Left lung (tissue), 10 donors: ENCODE results near the gene NAALADL2. TPM values are rescaled to one million over a fixed set of nuclear protein-coding genes. Genes with fewer than 3 reads are reported as not detected.
"Not testable (repeated sequence)": the region's sequence is repeated elsewhere in the genome, so short reads cannot be mapped to it uniquely, and the experiment has no call there.

ENCODE experiments used
- ATAC-seq: fragments of 200-7000 bp; cut with Tn5 transposase; one replicate; pipeline ENCODE4 v1.9.1; 2020; ENCODE audit warnings: moderate library complexity
- DNase-seq, 4 donors: peaks; one replicate each; pipeline ENCODE4 v3.0.0-alpha.2; 2013 to 2020
- H3K27ac ChIP-seq, 2 donors: fragments of 200-600 bp; sonication (generic) in 1 of 2; one replicate each; pipeline versions ENCODE4 v1.5.0 to v1.8.0; 2020 to 2021
- H3K27me3 ChIP-seq, 2 donors: fragments of 200-600 bp; sonication (generic) in 1 of 2; one replicate each; pipeline versions ENCODE4 v1.5.0 to v1.8.0; 2020 to 2021
- H3K36me3 ChIP-seq, 2 donors: fragments of 200-600 bp; sonication (generic) in 1 of 2; one replicate each; pipeline versions ENCODE4 v1.5.0 to v1.8.0; 2020 to 2021
- H3K4me1 ChIP-seq, 2 donors: fragments of 200-600 bp; one replicate each; pipeline ENCODE4 v1.8.0; 2021
- H3K4me3 ChIP-seq, 2 donors: fragments of 200-600 bp; sonication (generic) in 1 of 2; one replicate each; pipeline versions ENCODE4 v1.5.0 to v1.8.0; 2020 to 2021; ENCODE audit warnings: mild to moderate bottlenecking in 1 of 2
- H3K9me3 ChIP-seq, 2 donors: fragments of 200-600 bp; sonication (generic) in 1 of 2; one replicate each; pipeline versions ENCODE4 v1.5.0 to v1.8.0; 2020 to 2021
- intact Hi-C, 2 donors: fragments of 100-400 bp; cut with DNase I; formaldehyde crosslinking; loops; one replicate each; pipeline versions ENCODE4 v1.11.2 to v1.14.2; 2022
- polyA plus RNA-seq, 6 donors: library from polyadenylated mRNA; unstranded; fragments of 120-200 nt; gene quantifications; one replicate each; pipeline ENCODE4 v1.2.1, GENCODE V29; 2013; ENCODE audit not compliant: insufficient read length in 6 of 6
- total RNA-seq, 2 donors: library from RNA; stranded (reverse); fragmentation: NEBNext Ultra II Directional; extraction: Animal tissue kit (Norgen Biotek cat#: 25700); gene quantifications; one replicate each; pipeline ENCODE4 v1.2.1, GENCODE V29; 2021
- TF ChIP-seq, protein P1 (sequence below), 2 donors: fragments of 200-600 bp; sonication (generic) in 1 of 2; IDR thresholded peaks; one replicate each; pipeline versions ENCODE4 v1.5.0 to v1.8.0; 2021; ENCODE audit warnings: antibody characterized with exemption in 2 of 2
- donor health status: DM: no; HTN: yes; CAD: no.
- donor health status: DM: no; HTN: no; CAD: no.

Gene NAALADL2
- total and polyA plus RNA-seq, 8 donors = 9.8 to 23.3 (median 17.8) TPM

DNA sequence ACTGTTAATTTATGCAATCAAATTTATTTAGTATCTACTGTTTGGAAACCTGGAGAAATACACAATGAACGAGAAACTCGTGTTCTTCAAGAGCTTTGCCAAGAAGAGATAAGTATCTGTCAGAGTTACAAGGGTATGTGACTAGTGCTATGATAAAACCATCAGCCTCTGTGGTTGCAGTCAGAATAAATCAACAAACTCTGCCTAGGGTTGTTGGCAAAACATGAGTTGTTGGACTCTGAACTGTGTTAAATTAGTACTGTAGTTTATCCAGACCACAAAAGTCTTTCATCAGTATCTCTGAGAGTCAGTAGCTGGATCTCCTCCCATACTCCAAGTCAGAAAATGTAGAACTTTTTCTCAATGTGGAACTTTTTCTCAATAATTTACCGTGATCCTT lies 918.4 kb downstream of the NAALADL2 start:
- ATAC-seq (peak; percentile 35), DNase-seq (no peak)
- no peaks in the 10 kb centered on the region for H3K4me1 ChIP-seq
- no peak overlapping the region for H3K4me3 ChIP-seq
- H3K27me3 ChIP-seq = no peaks in the 10 kb centered on the region
- H3K27ac ChIP-seq = no peak overlapping the region
- intact Hi-C loops = no loop called here
- no peaks in the 10 kb centered on the region for H3K9me3 ChIP-seq
- TF ChIP-seq, protein P1, sequence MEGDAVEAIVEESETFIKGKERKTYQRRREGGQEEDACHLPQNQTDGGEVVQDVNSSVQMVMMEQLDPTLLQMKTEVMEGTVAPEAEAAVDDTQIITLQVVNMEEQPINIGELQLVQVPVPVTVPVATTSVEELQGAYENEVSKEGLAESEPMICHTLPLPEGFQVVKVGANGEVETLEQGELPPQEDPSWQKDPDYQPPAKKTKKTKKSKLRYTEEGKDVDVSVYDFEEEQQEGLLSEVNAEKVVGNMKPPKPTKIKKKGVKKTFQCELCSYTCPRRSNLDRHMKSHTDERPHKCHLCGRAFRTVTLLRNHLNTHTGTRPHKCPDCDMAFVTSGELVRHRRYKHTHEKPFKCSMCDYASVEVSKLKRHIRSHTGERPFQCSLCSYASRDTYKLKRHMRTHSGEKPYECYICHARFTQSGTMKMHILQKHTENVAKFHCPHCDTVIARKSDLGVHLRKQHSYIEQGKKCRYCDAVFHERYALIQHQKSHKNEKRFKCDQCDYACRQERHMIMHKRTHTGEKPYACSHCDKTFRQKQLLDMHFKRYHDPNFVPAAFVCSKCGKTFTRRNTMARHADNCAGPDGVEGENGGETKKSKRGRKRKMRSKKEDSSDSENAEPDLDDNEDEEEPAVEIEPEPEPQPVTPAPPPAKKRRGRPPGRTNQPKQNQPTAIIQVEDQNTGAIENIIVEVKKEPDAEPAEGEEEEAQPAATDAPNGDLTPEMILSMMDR (IDR thresholded peaks at IDR 0.05) = no peak
- H3K36me3 ChIP-seq = no peaks in the 10 kb centered on the region

DNA sequence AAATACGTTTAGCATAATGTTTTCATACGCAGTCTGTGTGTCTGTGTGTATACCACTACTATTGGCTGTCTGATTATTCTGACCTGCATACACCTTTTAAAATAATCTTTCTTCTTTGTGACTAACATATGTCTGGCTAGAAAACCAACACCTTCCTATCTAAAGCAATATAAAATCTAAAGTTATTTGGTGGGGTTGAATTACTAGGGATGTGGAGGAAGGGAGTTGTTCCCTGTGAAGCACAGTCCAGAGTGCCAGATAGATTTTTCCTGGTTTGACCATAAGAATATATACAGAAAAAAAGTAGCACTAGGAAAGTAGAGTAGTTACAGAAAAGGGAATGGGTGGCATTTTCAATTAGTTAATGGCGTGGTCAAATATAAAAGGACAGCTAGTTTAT lies 918.8 kb downstream of the NAALADL2 start:
- no peak for ATAC-seq
- no peak for DNase-seq
- H3K4me3 ChIP-seq = no peak overlapping the region
- intact Hi-C loops = no loop called here
- no peaks in the 10 kb centered on the region for H3K27me3 ChIP-seq
- no peaks in the 10 kb centered on the region for H3K36me3 ChIP-seq
- TF ChIP-seq, protein P1 (IDR thresholded peaks at IDR 0.05) = no peak
- no peak overlapping the region for H3K27ac ChIP-seq
- no peaks in the 10 kb centered on the region for H3K4me1 ChIP-seq
- no peaks in the 10 kb centered on the region for H3K9me3 ChIP-seq

DNA sequence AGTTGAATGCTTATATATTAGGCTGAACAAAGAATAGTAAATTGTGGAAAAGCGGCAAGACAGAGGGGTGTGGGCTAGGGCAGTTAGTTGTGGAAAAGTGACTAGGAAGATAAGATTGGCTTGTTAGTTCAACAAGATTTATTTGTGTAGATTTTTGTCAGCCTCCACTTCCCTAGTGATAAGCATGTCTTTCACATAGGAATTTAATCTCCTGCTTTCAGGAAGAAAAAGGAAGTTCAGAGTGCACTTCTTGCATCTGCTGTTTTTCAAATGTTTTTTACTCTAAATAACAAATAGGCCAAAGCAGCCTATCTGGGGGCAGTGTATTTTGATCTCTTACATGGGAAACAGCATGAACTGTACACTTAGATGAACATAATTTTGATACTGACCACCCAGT lies 919.9 kb downstream of the NAALADL2 start:
- intact Hi-C loops = no loop called here
- H3K27ac ChIP-seq = no peak overlapping the region
- H3K4me3 ChIP-seq = no peak overlapping the region
- no peaks in the 10 kb centered on the region for H3K4me1 ChIP-seq
- TF ChIP-seq, protein P1 (IDR thresholded peaks at IDR 0.05) = no peak
- DNase-seq (no peak), ATAC-seq (no peak)
- no peaks in the 10 kb centered on the region for H3K27me3 ChIP-seq
- no peaks in the 10 kb centered on the region for H3K36me3 ChIP-seq
- no peaks in the 10 kb centered on the region for H3K9me3 ChIP-seq

DNA sequence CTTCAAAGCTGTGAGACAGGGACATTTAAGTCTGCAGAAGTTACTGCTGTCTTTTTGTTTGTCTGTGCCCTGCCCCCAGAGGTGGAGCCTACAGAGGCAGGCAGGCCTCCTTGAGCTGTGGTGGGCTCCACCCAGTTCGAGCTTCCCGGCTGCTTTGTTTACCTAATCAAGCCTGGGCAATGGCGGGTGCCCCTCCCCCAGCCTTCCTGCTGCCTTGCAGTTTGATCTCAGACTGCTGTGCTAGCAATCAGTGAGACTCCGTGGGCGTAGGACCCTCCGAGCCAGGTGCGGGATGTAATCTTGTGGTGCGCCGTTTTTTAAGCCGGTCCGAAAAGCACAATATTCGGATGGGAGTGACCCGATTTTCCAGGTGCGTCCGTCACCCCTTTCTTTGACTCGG lies 928.0 kb downstream of the NAALADL2 start:
- H3K27me3 ChIP-seq, intact Hi-C loops: not testable (repeated sequence)

DNA sequence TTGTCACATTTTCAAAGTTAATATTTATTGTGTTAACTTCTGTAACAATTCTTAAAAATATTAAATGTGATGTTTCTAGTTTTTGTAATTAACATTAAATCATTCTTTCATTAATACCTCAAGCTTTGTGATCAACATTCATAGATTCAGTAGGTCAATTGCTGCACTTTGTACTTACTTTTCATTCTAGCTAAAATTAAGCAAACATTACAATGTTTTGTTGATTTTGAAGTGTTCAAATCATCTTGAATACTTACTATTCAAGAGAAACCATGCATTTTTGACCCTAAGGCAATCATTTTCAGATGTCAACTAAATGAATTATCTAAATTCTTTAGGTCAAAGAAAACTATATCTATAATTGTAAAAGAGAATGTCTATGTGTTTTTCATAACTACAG lies 933.1 kb downstream of the NAALADL2 start:
- H3K36me3 ChIP-seq = no peaks in the 10 kb centered on the region
- H3K9me3 ChIP-seq = peaks cover 0 to 3% of the 10 kb centered on the region in 2 donors
- no peak overlapping the region for H3K27ac ChIP-seq
- H3K4me1 ChIP-seq = no peaks in the 10 kb centered on the region
- ATAC-seq (no peak), DNase-seq (no peak)
- TF ChIP-seq, protein P1 (IDR thresholded peaks at IDR 0.05) = no peak
- intact Hi-C loops = no loop called here
- H3K4me3 ChIP-seq = no peak overlapping the region
- H3K27me3 ChIP-seq = no peaks in the 10 kb centered on the region

More for the DNA sequence above, 928.0 kb downstream of the NAALADL2 start:
- not testable (repeated sequence) for DNase-seq, H3K9me3 ChIP-seq, H3K36me3 ChIP-seq, H3K27ac ChIP-seq, ATAC-seq, H3K4me1 ChIP-seq, H3K4me3 ChIP-seq

DNA sequence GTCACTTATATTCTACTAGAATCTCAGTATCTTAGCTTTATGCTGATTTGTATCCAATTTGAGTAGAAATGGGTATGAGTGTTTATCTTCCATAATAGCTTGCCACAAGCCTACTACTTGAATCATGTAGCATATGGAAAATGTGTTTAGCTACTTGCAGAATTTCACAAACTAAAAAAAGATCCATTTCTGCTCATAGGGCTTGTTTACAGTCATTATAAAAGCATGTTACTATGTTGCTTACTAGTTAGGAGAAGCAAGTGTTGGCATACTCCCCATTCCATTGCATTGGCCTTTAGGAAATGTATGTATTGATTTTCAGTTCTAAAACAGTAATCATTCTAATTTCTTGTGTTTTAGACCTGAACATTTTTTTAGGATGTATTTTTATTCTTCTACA lies 939.2 kb downstream of the NAALADL2 start:
- intact Hi-C loops = no loop called here
- Histone ChIP-seq H3K4me1 (no peaks in the 10 kb centered on the region), H3K27ac (no peak overlapping the region), H3K9me3 (peaks cover 0 to 3% of the 10 kb centered on the region in 2 donors), H3K27me3 (no peaks in the 10 kb centered on the region), H3K36me3 (no peaks in the 10 kb centered on the region), H3K4me3 (no peak overlapping the region)
- DNase-seq (peak in 2 of 4 donors; percentile 2 to 4), ATAC-seq (no peak)
- TF ChIP-seq, protein P1 (IDR thresholded peaks at IDR 0.05) = no peak
